ENCODE results near the gene GPR31. TPM values are rescaled to one million over a fixed set of nuclear protein-coding genes. Genes with fewer than 3 reads are reported as not detected.

Gene GPR31
- total and polyA plus RNA-seq, 9 of the 15 experiments (the other 6 are each of a cell fraction or from before 2014, with no cell fraction given): not detected

DNA sequence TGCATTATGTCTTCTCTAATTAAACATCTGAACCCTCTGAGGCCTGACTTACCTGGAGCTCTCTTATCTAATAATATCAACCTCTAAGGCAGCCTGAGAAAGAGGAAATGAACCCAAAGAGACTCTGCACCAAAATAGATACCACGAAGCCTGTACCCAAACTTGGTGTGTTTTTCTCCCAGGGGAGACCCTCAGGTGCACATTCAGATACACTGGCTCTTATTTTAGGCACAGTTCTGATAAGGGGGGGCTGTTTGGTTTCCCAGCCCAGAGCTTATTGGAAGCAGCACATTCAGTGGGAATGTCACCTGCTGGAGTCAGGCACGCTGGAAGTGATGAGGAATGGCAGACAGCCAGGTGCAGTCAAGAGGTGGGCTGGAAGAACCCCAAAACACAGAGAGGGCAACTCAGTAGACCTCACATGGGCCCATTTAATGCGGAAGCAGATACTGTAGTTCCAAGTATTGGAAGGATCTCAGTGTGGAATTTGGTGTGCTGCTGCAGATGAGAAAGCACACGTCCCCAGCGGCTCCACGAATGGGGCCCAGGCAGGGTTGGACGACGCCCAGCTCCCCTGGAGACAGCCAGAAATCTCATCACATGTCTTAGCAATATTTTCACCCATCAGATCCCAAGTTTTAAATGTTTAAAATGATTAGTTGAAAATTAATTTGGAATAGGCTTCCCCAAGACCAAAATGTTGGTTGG lies 44.6 kb downstream of the GPR31 start:
- POLR2A ChIA-PET: interaction anchor here (0.6 kb wide), 1 partner anchor 19 kb away, joined by 3 read pairs; no protein-coding TSS in a partner anchor
- Histone ChIP-seq H3K4me2 (ENCODE audit: insufficient read depth, low read length) (no peak overlapping the region), H2AFZ (ENCODE audit: low read depth, low read length) (no peak overlapping the region), H3K36me3 (ENCODE audit: control insufficient read depth, insufficient read depth, low read length) (no peaks in the 10 kb centered on the region), H3K4me1 (replicated peaks in 1 of 2; ENCODE audit: control insufficient read depth in 2 of 2, insufficient read depth in 2 of 2, low read length in 2 of 2) (no peaks in the 10 kb centered on the region), H3K9me1 (ENCODE audit: control insufficient read depth, insufficient read depth, low read length) (no peaks in the 10 kb centered on the region), H3K9ac (ENCODE audit: insufficient read depth in 1 of 2, low read depth in 2 of 2, low read length in 2 of 2) (no peak overlapping the region), H4K20me1 (replicated peaks; ENCODE audit: control insufficient read depth, insufficient read depth, low read length) (no peaks in the 10 kb centered on the region; the same call in none of the 2 replicates), H3K27ac (ENCODE audit: extremely low read depth, low read depth, low read length) (no peak overlapping the region), H3K9me3 (replicated peaks; ENCODE audit: control insufficient read depth, insufficient read depth, low read depth, low read length) (no peaks in the 10 kb centered on the region), H3K79me2 (ENCODE audit: control insufficient read depth, insufficient read depth, low read length) (no peaks in the 10 kb centered on the region), H3K27me3 (ENCODE audit: control insufficient read depth in 2 of 2, insufficient read depth in 2 of 2, low read length in 2 of 2) (peaks cover 31 to 71% of the 10 kb centered on the region in 2 experiments), H3K4me3 (no peak overlapping the region)
- in situ Hi-C loops (cut with MboI) (no loop called here), intact Hi-C loops (cut with micrococcal nuclease) (no loop called here)
- CTCF ChIA-PET (ENCODE audit: low intra/inter-chr PET ratio): no interaction called here
- DNase-seq (ENCODE audit: extremely low read depth in 1 of 4, low spot score in 3 of 4) (no peak), ATAC-seq (no peak), FAIRE-seq (no peak)
- TF ChIP-seq, protein P1, sequence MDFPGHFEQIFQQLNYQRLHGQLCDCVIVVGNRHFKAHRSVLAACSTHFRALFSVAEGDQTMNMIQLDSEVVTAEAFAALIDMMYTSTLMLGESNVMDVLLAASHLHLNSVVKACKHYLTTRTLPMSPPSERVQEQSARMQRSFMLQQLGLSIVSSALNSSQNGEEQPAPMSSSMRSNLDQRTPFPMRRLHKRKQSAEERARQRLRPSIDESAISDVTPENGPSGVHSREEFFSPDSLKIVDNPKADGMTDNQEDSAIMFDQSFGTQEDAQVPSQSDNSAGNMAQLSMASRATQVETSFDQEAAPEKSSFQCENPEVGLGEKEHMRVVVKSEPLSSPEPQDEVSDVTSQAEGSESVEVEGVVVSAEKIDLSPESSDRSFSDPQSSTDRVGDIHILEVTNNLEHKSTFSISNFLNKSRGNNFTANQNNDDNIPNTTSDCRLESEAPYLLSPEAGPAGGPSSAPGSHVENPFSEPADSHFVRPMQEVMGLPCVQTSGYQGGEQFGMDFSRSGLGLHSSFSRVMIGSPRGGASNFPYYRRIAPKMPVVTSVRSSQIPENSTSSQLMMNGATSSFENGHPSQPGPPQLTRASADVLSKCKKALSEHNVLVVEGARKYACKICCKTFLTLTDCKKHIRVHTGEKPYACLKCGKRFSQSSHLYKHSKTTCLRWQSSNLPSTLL (IDR thresholded peaks at IDR 0.05): no peak
- TF ChIP-seq CHCHD3 (CRISPR knock-in tag; IDR thresholded peaks at IDR 0.05): no peak
- TF ChIP-seq STAT5A (IDR thresholded peaks at IDR 0.05; ENCODE audit: borderline replicate concordance, low read length): no peak
- TF ChIP-seq, protein P2, sequence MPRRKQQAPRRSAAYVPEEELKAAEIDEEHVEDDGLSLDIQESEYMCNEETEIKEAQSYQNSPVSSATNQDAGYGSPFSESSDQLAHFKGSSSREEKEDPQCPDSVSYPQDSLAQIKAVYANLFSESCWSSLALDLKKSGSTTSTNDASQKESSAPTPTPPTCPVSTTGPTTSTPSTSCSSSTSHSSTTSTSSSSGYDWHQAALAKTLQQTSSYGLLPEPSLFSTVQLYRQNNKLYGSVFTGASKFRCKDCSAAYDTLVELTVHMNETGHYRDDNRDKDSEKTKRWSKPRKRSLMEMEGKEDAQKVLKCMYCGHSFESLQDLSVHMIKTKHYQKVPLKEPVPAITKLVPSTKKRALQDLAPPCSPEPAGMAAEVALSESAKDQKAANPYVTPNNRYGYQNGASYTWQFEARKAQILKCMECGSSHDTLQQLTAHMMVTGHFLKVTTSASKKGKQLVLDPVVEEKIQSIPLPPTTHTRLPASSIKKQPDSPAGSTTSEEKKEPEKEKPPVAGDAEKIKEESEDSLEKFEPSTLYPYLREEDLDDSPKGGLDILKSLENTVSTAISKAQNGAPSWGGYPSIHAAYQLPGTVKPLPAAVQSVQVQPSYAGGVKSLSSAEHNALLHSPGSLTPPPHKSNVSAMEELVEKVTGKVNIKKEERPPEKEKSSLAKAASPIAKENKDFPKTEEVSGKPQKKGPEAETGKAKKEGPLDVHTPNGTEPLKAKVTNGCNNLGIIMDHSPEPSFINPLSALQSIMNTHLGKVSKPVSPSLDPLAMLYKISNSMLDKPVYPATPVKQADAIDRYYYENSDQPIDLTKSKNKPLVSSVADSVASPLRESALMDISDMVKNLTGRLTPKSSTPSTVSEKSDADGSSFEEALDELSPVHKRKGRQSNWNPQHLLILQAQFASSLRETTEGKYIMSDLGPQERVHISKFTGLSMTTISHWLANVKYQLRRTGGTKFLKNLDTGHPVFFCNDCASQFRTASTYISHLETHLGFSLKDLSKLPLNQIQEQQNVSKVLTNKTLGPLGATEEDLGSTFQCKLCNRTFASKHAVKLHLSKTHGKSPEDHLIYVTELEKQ (CRISPR knock-in tag; IDR thresholded peaks at IDR 0.05): no peak
- no peak for TF ChIP-seq HEY1 (CRISPR knock-in tag; IDR thresholded peaks at IDR 0.05; ENCODE audit: borderline replicate concordance)
- TF ChIP-seq SRSF9 (IDR thresholded peaks at IDR 0.05; ENCODE audit: borderline replicate concordance, low read depth, low read length): no peak
- TF ChIP-seq COPS2 (conservative IDR thresholded peaks at IDR 0.05): no peak
- no peak for TF ChIP-seq HNRNPUL1 (IDR thresholded peaks at IDR 0.05; ENCODE audit: low read length)
- no peak for TF ChIP-seq ZNF212 (CRISPR knock-in tag; IDR thresholded peaks at IDR 0.05)
- TF ChIP-seq, protein P3, sequence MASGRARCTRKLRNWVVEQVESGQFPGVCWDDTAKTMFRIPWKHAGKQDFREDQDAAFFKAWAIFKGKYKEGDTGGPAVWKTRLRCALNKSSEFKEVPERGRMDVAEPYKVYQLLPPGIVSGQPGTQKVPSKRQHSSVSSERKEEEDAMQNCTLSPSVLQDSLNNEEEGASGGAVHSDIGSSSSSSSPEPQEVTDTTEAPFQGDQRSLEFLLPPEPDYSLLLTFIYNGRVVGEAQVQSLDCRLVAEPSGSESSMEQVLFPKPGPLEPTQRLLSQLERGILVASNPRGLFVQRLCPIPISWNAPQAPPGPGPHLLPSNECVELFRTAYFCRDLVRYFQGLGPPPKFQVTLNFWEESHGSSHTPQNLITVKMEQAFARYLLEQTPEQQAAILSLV (tag; IDR thresholded peaks at IDR 0.05): no peak
- no TSS peak for BruUV-seq (replicated peaks)
- WGBS (ENCODE audit: insufficient coverage, low coverage, missing lambda C conversion rate): 0% methylated on average over 8 of the region's 8 CpGs

All from K562 (cell line).